GM12891 (cell line): ENCODE data around the gene HOXB5.

Experiments
- PAX5 ChIP-seq: IDR thresholded peaks from 2 replicates; pipeline ENCODE4 v1.6.1; 2011; ENCODE audit warnings: low read length, moderate library complexity, mild to moderate bottlenecking; ENCODE audit not compliant: insufficient read depth, severe bottlenecking
- POLR2A ChIP-seq: IDR thresholded peaks from 2 replicates; pipeline ENCODE4 v1.6.1; 2011; ENCODE audit warnings: low read depth, low read length, control low read depth
- POLR2AphosphoS5 ChIP-seq: IDR thresholded peaks from 2 replicates; pipeline ENCODE4 v1.6.1; 2011; ENCODE audit warnings: low read depth, low read length, control low read depth
- POU2F2 ChIP-seq: IDR thresholded peaks from 2 replicates; pipeline ENCODE4 v1.6.1; 2011; ENCODE audit warnings: low read depth, mild to moderate bottlenecking, control low read depth, low read length, moderate library complexity
- SPI1 ChIP-seq: IDR thresholded peaks from 2 replicates; pipeline ENCODE4 v1.6.1; 2011; ENCODE audit warnings: low read depth, low read length, control low read depth
- TAF1 ChIP-seq: IDR thresholded peaks from 2 replicates; pipeline ENCODE4 v1.6.1; 2011; ENCODE audit warnings: low read depth, low read length, control low read depth

DNA sequence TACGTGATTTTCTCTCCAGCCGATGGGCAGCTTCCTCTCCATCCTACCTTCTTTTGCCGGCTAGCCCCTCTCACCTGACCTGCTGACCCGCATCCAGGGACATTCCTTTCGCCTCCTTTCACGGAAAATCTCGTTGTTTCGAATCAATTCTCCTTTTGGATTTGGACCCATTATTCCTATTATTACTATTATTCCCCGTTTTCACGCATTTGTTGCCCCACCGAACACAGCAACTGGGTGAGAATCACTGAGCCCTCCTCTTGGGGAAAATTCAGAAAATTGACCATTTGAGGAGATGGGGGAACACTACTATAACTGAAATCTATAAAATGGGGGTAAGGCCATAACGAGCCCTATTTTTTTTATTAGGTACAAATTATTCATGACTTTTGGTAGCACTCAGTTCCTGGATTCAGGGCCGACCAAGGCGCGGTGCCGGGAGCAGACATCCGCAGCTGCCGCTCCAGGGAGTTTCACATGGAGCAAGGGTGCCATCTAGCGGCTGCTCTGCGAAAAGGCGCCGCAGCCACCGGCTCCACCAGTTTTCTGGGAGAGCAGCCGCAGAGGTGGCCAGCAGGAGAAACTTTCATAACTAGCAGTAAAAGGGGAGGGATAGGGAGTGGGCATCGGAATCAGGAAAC lies 24.8 kb upstream of the HOXB5 start:
- TF ChIP-seq POLR2A (no peak), POLR2AphosphoS5 (no peak), TAF1 (no peak), POU2F2 (no peak), PAX5 (no peak), SPI1 (no peak)
